Pulmonary artery endothelial cell (primary cell): ENCODE measurements around the gene AGAP3. TPM values are rescaled to one million over a fixed set of nuclear protein-coding genes. Genes with fewer than 3 reads are reported as not detected.

Source experiments
- DNase-seq: peaks from one replicate; pipeline ENCODE4 v3.0.0-alpha.2; 2011; ENCODE audit warnings: low read depth, low spot score
- total RNA-seq: library from RNA; depleted of rRNA; stranded (reverse); fragments of >200 nt; gene quantifications from 2 replicates; pipeline ENCODE4 v1.2.3, GENCODE V29; 2014

AGAP3 gene
- total RNA-seq, 1 donor from 2014 or later = 52.1 TPM

DNA sequence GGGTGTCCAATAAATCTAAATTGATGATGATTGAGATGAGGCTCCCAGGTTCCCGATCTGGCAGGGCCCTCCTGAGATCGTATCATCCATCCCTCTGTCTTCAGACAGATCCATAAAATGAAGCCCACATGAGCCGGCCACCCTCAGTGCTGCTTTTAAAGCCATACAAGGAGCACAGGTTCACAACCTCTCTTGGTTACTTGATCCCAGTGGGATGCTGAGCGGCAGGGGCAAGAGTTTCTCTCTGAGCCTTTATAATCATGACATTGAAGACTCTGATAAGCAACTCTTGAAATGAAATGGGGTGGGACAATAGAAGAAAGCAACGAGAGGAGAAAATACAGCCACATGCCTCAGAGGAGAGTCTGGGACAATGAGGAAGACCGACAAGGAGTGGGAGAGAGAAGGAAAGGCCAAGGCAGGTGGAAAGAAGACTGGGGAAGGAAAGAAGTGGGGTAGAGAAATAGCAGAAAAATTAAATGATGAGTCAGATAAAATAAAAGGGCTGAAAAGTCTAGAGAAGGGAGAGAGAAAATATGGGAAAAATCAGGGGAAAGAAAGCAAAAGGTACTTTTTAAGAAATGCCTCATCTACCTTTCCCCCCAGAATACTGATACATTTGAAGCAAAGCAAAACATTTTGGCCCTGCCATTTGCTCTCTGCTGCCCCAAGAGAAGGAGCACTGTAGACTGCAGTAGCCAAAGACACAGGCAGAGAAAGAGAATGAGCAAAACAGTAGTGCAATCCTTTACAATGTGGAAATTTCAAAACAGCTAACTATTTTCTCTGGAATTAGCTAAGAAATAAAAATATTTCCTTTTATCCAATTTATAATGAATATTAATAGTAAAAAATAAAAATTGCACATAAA is 66.6 kb downstream of the AGAP3 start:
- no peak for DNase-seq

- DNase-seq = no peak
Measured at GRCh38 chr7:151157645-151158329, 71.5 kb downstream of the AGAP3 start.

DNA sequence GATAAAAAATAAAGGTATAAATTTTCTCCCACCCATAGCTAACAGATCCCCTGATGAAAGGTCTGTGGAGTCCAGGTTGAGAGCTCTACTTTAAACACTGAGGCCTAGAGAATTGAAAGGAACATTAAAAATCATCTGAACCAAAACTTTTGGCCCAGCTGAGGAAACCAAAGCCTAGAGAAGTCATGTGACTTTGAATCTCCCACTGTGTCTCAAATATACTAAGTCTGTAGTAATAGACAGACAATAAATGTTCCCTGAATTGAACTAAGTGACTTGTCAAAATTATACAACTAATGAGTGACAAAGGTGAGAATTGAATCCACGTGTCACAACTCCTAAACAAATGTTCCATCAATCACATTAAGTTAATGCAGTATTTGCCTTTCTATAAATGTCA is 75.5 kb downstream of the AGAP3 start:
- DNase-seq = no peak

DNA sequence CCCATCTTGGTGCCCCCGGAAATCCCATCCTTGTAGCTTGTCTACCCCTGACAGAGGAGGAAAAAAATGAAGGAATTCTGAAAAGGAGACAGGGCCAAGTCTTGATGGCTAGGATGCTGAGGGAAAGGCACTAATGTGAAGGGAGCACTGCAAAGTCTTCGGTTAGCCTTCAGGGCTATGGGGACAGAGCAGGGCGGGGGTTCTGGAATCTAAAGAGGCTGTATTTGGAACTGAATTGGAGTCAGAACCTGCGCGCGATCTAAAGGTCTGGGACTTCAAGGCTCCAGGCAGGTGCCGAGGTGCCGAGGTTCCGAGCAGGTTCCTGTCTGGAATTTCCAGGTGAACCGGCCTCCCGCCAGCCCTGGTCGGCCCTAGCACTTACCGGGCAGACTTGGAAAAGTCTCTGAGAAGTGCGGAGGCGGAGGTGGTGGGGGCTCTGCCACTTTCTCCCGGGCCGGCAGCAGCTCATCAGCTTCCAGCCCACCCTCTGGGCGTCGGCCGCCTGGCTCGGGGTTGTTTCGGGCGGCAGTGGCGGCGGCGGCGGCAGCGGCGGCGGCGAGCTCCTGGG is 80.4 kb downstream of the AGAP3 start:
- no peak for DNase-seq

- no peak for DNase-seq
Measured at GRCh38 chr7:151167197-151167961, 81.1 kb downstream of the AGAP3 start, which contains the start of gene GBX1. Gene GBX1 (minus strand): TSS chr7:151167694. CDS start chr7:151167548, 146 bp downstream.

DNA sequence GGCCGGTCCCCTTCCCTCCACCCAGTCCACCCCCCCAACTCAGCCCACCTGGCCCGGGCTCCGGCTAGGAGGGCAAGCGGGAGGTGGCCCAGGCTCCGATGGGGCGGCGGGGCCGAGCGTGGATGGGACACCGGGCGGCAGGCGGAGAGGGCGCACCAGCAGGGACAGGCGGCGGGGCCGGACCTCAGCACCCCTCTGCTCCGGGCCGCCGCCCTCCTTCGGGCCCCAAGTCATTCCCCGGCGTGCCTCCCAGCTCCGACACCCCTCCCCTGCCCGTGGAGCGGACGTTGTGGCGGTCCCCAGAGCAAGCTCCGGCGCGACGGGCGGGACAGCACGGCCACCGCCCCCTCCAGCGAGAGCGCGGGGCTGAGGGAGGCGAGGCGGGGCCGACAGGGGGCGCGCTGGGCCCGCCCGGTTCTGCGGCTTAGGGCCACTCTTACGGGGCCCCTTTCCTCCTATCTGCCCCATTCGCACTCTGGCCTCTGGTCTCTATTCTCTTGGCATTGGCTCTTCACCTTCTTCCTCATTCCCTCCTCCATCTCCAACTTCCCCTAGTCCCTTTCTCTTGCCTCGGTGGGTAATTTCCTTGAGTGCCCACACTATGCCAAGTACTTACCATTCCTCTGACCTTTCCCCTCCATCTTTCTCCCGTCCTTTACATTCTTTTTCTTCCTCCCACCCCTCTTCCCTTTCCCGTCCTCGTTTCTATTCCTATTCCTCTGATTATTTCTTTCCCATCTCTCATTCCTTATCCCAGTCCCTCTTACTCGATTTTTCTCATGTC is 81.9 kb downstream of the AGAP3 start:
- no peak for DNase-seq

DNA sequence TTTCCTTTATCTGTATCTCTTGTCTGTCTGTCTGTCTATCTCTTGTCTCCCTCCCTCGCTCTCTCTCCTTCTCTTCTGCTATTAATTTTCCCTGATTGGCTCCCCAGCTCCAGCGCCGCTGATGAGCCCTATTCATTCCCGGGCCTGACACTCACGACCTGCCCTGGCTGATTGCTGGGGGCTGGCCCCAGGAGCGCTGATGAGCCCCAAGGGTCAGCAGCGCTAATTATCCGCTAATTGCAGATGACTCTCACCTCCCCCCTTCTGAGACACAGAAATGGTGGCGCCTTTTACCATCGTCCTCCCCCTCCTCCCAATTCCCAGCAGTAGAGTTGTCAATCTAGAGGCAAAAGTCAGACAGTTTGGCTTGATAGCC is 82.5 kb downstream of the AGAP3 start:
- no peak for DNase-seq

- DNase-seq = peak; percentile 17
Measured at GRCh38 chr7:151172273-151173141, 86.2 kb downstream of the AGAP3 start.

DNA sequence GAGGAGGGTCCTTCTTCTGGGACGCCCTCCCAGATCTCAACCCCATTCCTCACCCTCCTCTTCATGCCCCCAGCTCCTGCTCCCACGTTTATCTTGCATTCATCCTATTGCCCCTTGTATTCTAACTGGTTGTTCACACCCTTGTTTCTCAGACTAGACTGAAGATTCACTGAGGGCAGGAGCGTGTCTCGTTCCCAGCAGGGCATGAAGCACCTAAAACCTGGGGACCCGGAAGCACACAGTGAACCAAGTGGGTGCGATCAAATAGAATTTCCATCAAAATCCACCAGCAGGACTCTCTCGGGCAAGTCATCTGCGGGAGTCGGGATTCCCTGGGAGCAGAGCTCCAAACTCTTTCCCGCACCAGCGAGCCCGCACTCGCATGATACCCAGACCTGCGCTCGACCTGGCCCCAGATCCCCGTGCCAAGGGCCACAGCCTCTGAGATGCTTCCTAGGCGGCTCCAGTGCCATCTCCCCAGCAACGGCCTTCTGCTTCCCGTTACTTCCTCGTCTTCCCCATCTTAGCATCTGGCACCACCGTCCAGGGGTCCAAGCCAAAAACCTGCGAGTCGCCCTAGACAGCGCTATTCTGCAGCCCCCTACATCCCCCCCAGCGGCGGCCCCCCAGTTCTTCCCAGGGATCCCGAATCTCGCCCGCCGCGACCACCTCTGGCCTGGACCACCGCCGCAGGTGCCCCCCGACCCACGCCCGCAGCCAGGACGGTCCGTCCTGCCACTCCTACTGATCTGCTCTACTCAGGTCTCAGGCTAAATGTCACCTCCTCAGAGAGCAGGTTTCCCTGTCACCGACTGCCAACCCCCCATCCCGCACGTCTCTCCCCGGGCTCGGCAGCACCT is 87.3 kb downstream of the AGAP3 start:
- no peak for DNase-seq

DNA sequence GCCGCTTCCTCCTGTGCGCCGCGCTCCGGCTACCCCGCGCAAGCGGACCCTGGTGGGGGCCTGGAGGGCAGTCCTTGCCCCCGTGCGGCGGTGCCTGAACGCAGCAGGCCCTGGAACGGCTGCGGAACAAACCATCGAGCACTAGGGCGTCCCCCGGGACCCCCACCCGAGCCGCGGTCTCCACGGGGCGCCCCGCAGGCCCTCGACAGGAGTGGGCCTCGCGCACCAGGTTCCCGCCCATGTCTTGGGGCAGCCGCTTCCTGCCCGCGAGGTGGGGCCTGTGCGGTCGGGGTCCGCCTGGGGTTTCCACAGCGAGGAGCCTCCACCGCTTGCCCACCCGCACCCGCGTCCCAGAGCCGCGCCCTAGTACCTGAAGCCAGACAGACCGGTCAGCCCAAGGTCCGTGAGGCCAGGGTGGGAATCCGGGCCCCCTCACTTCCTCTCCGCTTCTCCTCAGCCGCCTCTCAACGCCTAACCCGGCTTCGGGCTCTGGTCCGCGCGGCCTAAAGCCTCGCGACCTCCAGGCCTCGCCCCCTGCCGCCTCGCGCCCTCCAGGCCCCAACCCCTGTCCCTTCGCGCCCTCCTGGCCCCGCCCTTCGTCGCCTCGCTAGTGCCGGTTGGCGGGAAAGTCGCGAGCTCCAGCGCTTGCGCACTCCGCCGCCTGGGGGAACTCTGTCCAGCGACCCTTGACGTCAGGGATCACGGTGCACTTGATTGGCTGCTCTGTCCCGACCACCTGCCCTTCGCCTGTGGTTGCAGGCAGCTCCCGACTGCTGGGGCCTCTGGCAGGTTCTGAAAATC is 88.2 kb downstream of the AGAP3 start:
- no peak for DNase-seq

- no peak for DNase-seq
Measured at GRCh38 chr7:151175047-151175792, 88.9 kb downstream of the AGAP3 start.

DNA sequence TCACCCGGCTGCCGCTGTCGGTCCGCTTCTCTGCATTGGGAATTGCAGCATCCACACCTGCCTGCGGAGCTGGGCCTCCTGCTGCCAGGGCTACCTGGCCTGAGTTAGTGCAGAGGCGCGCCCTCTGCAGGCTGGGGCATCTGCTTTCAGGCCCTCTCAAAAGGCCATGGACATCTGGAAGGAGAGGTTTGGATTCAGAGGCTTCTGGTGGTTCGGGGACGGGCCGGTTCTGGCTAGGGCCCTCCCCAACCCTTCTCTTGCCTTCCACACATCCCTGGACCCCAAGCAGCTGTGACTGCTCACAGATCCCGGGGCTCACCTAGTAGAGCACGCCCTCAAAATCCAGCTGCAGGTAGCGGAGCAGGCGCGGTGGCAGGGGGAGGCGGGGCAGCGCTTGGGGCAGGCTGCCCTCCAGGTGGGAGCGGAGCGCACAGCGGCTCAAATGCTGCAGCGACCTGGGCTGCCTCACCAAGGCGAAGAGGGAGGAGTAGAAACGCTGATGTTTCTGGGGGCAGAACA is 89.6 kb downstream of the AGAP3 start:
- no peak for DNase-seq

- no peak for DNase-seq
Measured at GRCh38 chr7:151176401-151176800, 90.1 kb downstream of the AGAP3 start.

- DNase-seq = no peak
Measured at GRCh38 chr7:151177310-151177709, 91.0 kb downstream of the AGAP3 start.

GRCh38 chr7:151178236-151178635 is 92.0 kb downstream of the AGAP3 start:
- DNase-seq = no peak

DNA sequence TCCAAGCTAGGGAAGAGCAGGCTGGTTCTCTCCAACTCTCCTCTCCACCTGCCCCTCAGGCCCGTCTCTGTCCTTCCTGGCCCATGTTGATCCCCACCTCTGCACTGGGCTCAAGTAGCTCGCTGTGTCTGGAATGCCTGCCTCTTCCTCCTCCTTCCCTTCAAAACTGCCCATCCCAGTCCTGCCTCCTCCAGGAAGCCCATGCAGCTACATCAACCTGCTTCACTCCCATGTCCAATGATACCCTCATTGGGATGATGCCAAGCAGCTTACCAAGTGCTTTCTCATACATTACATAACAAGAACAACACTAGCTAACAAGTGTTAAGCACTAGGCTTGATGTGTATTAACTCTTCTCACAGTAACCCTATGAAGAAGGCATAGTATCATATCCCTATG is 92.6 kb downstream of the AGAP3 start:
- no peak for DNase-seq

DNA sequence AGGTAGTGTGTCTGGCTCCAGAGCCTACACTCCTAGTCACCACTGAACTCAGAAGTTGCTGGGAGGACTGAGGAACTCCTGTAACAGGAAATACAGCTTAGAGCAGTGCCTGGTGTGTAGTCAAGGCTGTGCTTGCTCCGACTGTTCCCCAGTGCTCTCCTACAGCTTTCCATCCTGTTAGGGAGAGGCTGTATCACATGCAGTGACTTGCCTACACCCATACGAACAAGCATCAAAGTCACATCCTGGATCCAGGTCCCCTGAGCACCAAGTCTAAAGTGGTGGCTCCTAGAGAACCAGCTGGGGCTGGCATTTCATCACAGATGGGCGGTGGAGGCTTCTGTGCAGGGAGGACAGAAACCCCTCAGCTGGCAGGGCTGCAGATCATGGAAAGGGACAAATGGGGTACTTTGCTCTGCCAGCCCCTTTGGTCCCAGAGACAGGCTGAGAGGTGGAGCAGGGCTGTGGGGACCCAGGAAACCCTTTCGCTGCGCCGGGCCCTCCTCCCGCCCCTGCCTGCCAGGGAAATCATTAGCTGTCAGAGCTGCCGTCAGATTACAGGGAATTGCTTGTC is 93.1 kb downstream of the AGAP3 start:
- DNase-seq = no peak
